NCI-H748 (cell line): ENCODE measurements around the gene BTBD19.
"Not testable (repeated sequence)": the region's sequence is repeated elsewhere in the genome, so short reads cannot be mapped to it uniquely, and the experiment has no call there.

Experiments used
- DNase-seq: peaks from one replicate; lab custom pipeline; 2025; ENCODE audit not compliant: unreplicated experiment; lab: John Stamatoyannopoulos, UW

The BTBD19 gene, protein sequence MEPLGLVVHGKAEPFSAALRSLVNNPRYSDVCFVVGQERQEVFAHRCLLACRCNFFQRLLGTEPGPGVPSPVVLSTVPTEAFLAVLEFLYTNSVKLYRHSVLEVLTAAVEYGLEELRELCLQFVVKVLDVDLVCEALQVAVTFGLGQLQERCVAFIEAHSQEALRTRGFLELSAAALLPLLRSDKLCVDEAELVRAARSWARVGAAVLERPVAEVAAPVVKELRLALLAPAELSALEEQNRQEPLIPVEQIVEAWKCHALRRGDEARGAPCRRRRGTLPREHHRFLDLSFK

GRCh38 chr1:44808063-44808937 lies at the start of gene BTBD19:
TSS of gene BTBD19 (plus strand) at chr1:44808523. CDS start at chr1:44808821, 298 bp downstream.
- peak; percentile 34 for DNase-seq

- DNase-seq: no peak
Measured at GRCh38 chr1:44759077-44759476, 49.2 kb upstream of the BTBD19 start.

DNA sequence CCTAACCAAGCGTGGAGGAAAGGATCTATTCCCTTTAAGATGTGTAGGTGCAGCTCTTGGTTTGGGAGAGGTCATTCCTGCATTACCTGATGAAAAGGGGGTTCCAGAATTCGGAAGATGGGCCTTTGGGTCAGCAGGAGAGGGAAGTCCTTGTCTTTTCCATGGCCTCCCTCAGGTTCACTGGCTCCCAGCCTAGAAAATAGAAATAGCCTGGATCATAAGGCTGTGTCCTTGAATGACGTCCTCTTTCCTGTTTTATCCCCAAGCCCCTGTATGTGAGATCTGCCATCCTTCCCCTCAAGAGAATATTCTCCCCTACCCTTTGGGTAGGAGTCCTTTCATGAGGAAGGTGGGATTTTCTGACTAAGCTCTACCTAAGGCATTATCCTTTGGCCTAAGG lies 47.4 kb upstream of the BTBD19 start:
- no peak for DNase-seq

- not testable (repeated sequence) for DNase-seq
Measured at GRCh38 chr1:44766421-44766820, 41.9 kb upstream of the BTBD19 start.

- DNase-seq: peak; percentile 96
Measured at GRCh38 chr1:44775078-44775929, 33.0 kb upstream of the BTBD19 start, which contains the start of gene RPS8. TSS of gene RPS8 (plus strand) at chr1:44775540. CDS start at chr1:44775597, 57 bp downstream.

GRCh38 chr1:44775930-44776729 lies 32.2 kb upstream of the BTBD19 start:
- DNase-seq: no peak

DNA sequence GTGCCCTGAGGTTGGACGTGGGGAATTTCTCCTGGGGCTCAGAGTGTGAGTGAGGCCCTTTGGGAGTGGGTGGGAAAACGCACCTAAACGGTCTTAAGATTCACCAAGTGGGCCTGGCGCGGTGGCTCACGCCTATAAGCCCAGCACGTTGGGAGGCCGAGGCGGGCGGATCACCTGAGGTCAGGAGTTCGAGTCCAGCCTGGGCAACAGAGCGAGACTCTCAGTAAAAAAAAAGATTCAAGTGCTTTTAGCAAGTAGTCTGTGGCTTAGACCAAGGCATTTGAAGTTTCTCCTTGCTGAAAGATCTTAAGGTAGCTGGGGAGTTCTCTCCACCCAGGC lies 31.6 kb upstream of the BTBD19 start:
- no peak for DNase-seq

- no peak for DNase-seq
Measured at GRCh38 chr1:44777547-44777946, 30.8 kb upstream of the BTBD19 start.

- no peak for DNase-seq
Measured at GRCh38 chr1:44777969-44778635, 30.2 kb upstream of the BTBD19 start.

DNA sequence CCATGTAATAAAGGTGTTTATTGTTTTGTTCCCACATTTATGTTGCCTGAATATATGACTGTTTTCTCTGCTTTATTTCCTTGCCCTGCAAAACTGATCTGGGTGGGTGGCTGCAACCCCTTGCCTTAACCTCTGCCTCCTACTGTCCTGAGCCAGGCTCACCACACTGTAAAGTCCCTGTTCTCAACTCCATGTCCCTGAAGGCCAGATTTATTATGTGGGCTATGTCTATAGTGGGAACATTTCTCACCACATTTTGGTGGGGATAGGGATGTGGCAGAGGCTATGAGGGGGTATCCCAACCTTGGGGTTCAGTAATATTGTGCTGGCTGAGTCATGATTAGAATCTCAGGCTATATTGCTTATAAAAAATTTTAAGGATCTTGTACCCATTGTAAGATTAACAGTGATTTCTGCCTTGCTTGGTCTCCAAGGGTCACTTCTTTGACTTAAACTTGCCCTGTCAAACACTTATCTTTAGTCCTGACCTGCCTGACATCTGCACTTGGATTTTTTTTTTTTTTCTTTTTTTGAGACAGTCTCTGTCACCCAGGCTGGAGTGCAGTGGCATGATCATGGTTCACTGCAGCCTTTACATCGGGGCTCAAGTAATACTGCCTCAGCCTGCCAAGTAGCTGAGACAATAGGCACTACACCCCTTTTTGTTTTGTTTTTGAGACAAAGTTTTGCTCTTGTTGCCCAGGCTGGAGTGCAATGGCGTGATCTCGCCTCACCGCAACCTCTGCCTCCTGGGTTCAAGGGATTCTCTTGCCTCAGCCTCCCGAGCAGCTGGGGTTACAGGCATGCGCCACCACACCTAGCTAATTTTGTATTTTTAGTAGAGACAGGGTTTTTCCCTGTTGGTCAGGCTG lies 29.4 kb upstream of the BTBD19 start:
- no peak for DNase-seq

- no peak for DNase-seq
Measured at GRCh38 chr1:44780583-44781121, 27.7 kb upstream of the BTBD19 start.

- no peak for DNase-seq
Measured at GRCh38 chr1:44783697-44784093, 24.6 kb upstream of the BTBD19 start.

DNA sequence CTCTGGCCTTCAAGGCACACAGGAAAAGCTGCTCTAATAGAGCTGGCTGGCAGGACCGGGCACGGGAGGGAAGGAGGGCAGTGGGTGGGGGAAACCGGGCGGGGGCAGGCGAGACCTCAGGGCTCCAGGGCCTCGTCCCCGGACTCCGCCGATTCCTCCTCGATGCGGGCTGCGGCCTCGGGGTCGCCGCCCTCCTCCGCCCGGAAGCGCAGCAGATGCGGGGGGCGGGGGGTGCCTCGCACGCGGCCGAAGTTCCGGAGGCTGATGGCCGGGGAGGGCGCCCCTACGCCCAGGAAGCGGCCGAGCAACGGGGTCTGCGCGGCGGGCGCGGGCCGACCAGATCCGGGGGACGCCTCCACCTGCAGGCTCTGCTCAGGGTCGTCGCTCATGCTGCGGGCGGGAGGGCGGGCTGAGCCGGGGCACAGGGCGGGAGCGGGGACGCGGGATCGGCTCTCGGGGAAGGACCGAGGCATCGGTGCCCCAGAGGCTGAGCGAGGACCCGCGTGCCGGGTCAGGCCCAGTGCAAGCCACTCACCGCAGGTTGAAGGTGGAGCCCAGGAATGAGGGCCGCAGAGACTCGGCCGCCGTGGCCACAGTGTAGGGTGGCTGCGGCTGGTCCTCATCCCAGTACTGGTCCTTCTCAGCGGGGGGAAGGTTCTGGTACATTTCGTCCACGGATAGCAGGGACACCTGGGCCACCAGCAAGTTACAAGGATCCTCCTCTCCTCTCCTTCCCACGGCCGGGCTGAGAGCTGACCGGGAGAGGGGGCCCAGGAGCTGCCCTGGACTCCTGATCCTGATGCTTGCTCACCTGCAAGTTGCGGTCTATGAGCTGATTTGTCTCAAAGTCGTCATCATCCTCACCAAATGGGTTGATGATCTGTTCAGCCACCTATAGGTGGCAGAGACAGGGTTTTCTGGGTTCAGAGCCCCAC lies 24.0 kb upstream of the BTBD19 start:
- peak; percentile 64 for DNase-seq

GRCh38 chr1:44785029-44785380 lies 23.3 kb upstream of the BTBD19 start:
- no peak for DNase-seq

- DNase-seq: no peak
Measured at GRCh38 chr1:44785501-44786137, 22.7 kb upstream of the BTBD19 start.

DNA sequence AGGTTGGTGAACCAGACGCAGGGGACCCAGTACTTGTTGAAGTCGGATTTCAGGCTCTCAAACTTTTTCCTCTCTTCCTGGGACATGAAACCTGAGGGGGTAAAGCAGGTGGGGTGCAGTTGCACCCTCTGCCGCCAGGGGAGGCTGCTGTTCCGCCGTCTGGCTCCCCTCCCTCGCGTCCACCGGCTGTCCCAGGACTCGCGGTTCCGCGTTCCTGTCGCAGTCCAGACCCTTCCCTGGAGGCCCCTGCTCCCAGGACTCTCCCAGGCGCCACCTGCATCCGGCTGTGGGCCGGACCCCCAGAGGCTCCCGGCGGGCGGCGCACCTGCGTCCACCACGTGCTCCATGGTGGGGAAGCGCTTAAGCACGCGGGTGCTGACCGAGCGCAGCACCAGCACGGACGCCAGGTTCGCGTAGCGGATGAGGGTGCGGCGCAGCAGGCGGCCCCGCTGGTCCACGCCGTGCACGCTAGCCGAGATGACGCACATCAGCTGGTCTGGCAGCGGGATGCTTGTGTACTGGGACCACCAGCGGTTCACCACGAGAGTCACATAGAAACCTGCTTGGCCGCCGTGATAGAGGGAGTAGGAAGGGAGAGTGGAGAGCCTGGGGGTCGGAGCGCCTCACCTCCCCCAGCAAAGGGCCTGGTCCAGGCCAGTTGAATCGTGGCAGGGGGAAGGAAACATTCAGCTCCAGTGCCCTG lies 22.0 kb upstream of the BTBD19 start:
- no peak for DNase-seq
